ENCODE data around the gene ADAP1.

Gene ADAP1

DNA sequence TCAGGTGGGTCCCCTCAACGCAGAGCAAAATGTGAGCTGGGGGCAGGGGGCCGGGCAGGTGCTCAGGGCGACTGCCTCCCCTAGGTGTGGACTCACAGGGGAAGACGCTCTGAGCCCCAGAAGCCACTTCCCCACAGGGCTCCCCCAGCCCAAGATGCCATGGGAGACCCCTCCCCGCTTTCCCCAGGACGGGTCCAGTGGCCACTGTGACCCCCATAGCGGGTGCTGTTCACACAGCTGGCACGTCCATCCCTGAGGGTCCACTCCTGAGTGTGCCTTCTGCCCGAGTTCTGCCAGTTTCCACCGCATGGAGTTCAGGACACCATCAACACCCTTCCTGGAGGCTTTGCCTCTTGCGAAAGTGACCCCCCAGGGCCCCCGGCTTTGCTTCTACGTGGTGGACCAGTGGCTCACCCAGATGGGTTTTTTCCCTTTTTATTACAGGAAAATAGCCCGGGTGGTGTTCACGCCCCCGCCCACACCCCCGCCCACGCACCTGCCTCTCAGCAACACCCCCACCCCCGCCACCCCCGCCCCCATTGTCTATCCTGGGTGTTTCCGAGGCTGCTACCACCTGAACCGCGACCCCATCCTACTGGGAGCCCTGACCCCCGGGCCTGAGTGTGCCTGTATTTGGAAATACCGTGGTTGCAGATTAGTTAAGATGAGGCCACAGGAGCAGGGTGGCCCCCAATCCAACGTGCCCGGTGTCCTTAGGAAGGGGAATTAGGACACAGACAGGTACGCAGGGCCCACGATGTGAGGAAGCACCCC is 32.0 kb downstream of the ADAP1 start:
- peak in 2 of 3 experiments; percentile 32 to 53 for DNase-seq (ENCODE audit: low read depth in 3 of 3)

DNA sequence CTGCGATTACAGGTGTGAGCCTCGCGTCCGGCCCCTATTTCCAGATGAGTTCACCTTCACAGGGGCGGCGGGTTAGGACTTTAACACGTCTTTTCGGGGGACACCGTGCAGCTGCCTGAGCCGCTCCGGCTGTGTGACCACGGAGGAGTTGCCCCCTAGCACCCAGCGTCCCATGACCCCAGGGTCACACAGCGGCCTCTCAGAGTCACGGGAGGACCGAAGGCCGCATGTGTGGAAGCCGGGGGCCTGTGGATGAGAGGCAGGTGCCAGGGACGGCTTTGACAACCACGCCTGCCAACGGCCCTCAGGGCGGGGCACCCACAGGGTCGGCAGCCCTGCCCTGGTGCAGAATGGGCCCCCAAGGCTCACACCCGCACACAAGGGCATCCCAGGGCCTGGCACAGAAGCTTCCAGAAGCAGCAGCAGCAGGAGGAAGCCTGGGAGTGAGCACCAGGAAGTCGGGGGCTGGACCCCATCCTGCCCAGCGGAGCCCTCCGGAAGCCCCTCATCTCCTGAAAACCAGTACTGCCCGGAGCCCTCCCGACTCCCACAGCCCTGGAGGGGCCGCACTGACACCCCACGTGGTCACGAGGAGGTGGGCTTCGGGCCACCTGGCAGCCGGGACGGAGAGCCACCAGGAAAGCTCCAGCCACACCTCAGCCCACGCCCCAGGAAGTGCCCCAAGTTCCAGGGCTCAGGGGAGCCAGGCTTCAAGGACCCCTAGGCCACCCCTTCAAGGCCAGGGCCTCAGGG is 32.7 kb downstream of the ADAP1 start:
- no peak for DNase-seq (ENCODE audit: low read depth in 3 of 3)

DNA sequence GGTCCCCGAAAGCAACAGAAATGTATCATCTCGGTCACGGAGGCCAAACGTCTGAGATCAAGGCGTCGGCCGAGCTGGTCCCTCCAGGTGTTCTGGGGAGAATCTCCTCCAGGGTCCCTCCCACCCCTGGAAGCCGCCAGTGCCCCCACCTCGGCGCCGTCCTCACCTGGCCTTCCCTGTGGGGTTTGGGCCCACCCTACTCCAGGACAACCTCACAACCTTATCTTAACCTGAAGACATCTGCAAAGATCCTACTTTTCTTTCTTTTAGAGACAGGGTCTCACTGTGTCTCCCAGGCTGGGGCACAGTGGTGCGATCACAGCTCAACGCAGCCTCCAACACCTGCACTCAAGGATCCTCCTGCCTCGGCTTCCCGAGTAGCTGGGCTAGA is 33.4 kb downstream of the ADAP1 start:
- DNase-seq (ENCODE audit: low read depth in 3 of 3), result no peak

DNA sequence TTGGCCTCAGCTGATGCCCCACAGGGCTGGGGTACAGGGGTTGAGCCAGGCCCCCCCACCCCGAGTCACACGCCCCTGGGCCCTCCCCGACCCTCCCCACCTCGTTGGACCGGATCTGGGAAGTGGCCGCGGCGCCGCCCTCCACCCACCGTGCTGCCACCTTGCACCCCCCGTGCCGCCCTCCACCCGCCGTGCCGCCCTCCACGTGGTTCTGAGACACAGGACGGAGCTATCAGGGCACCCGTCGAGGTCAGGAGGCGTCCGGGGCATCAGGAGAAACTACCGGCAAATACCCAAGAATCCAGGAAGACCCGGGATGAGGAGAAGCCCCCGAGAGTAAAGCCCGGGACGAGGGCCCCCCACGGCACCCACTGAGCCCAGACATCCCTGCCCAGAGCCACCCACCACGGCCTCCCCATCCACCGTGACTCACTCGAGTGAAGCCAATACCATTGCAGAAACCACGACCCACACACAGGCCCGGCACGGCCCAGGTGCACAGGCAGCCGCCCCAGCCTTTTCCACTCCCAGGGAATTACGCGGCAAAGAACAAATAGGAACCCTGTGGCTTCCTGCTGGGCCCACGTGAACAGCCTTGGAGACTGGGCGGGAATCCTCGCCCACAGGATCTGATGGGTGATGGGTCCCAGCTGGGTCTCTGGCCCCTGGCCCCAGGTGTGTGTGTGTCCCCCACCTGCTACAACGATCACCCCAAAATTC is 34.0 kb downstream of the ADAP1 start:
- DNase-seq (ENCODE audit: low read depth in 3 of 3), result no peak

DNA sequence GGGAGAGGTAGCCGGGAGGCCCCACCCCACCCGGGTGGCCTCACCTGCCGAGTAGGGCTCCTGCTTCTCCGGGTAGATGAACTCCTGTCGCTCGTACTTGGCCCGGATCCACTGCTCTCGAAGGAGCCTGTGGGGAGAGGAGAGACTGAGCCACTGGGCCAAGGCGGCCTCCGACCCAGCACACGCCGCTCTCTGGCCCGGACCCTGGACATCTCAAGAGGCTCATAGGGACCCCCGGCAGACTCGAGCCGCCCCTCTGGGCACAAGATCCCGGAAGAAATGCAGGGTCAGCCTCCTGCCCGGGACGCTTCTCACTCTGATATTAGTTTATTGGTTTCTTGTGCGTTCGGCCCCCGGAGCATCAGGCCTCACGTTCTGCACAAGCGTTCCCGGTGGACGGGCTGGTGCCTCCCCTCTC is 34.5 kb downstream of the ADAP1 start:
- no peak for DNase-seq (ENCODE audit: low read depth in 3 of 3)

DNA sequence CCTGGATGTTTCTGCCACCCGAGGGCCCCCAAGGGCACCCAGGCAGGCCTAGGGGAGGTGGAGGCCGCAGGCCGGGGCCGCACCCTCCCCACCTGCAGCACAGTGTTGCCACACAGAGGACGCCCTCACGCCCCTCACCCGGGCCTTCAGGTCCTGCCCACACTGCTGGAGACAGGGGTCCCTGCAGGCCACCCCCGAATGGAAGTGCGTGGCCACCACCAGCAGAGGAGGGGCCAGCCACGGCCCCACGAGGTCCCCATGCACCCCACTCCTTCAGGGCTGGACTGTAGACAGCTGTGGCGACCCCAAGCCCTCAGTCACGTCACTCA is 35.4 kb downstream of the ADAP1 start:
- no peak for DNase-seq (ENCODE audit: low read depth in 3 of 3)

DNA sequence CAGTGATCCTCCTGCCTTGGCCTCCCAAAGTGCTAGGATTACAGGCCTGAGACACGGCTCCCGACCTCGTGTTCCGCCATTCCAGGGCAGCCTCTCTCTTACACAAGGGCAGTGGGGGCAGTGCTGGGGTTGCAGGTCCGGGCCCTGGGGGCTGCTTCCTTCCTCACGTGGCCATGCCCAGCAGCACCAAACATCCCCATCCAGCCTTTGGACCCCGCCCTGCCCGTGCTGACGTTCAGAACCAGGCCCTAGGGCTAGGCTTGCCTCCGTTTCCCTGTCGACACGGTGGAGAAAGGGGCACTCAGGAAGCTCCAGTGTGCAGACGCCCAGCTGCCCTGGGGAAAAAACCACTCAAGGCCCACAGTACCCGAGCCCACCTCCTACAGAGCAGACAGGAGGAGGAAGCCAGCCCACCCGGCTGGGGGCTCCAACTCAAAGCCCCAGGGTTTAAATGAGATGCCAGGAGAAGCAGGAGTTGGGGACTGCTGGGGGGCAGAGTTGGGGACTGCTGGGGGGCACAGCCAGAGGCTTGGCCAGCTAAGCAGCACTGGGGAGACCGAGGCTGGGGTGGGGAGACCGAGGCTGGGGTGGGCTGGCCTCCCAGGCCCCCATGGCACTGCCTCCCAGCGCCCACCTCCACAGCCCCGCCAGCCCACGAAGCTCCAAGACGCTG is 35.9 kb downstream of the ADAP1 start:
- DNase-seq (ENCODE audit: low read depth in 3 of 3), result no peak

DNA sequence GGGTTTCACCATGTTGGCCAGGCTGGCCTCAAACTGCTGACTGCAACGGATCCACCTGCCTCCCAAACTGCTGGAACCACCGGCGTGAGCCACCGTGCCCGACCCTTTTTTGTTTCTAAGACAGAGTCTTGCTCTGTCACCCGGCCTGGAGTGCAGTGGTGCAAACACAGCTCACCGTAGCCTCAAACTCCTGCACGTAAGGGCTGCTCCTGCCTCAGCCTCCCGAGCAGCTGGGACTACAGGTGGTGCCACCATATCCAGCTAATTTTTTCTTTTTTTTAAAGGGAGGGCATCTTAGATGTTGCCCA is 36.4 kb downstream of the ADAP1 start:
- no peak for DNase-seq (ENCODE audit: low read depth in 3 of 3)

DNA sequence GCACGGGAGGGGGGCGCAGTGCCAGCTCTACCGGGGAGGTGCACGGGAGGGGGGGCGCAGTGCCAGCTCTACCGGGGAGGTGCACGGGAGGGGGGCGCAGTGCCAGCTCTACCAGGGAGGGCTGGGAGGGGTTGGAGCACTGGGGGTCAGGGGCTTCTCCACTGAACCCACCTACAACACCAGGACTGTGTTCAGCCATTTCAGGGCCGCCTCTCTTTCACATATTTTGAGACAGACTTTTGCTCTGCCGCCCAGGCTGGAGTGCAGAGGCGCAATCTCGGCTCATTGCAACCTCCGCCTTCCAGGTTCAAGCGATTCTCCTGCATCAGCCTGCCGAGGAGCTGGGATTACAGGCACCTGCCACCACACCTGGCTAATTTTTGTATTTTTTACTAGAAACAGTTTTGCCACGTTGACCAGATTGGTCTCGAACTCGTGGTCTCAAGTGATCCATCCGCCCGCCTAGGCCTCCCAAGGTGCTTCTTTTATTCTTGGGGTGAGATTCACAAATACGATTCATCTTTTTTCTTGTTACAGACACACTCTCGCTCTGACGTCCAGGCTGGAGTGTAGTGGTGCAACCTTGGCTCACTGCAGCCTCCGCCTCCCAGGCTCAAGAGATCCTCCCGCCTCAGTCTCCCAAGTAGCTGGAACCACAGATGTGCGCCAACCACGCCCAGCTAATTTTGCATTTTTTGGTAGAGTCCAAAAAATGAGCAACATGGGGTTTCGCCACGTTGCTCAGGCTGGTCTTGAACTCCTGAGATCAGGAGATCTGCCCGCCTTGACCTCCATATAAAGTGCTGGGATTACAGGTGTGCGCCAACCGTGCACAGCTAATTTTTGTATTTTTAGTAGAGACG is 37.0 kb downstream of the ADAP1 start:
- DNase-seq (ENCODE audit: low read depth in 3 of 3), result no peak

DNA sequence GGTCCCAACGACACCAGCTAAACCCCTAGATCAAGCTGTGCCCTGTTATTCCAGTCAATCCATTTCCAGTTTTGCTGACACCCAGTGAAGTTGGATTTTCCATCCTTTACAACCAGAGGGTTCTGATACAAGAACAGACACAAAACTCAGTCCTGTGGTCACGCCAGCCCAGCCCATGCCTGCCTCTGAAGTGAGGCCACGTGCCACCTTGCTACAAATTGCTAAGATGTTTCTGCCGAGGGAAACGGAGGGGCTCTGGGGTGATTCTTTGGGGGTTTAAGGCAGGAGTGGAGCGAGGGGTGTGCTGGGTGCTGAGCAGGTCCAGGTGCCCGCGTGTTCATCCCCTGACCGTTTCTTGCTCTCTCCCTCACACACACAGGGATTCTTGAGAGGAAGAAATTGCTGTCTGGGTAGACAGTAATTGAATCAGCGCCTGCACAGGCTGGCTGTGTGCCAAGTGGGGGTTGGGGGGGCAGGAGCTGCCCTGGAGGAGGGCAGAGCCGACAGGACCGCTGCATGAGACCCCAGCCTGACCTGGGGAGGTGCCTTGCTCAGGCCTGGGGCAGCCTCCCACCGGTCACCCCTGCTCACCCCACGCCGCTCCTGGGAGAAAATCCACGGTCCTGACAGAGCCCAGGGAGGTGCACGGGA is 38.1 kb downstream of the ADAP1 start:
- DNase-seq (ENCODE audit: low read depth in 3 of 3), result no peak

DNA sequence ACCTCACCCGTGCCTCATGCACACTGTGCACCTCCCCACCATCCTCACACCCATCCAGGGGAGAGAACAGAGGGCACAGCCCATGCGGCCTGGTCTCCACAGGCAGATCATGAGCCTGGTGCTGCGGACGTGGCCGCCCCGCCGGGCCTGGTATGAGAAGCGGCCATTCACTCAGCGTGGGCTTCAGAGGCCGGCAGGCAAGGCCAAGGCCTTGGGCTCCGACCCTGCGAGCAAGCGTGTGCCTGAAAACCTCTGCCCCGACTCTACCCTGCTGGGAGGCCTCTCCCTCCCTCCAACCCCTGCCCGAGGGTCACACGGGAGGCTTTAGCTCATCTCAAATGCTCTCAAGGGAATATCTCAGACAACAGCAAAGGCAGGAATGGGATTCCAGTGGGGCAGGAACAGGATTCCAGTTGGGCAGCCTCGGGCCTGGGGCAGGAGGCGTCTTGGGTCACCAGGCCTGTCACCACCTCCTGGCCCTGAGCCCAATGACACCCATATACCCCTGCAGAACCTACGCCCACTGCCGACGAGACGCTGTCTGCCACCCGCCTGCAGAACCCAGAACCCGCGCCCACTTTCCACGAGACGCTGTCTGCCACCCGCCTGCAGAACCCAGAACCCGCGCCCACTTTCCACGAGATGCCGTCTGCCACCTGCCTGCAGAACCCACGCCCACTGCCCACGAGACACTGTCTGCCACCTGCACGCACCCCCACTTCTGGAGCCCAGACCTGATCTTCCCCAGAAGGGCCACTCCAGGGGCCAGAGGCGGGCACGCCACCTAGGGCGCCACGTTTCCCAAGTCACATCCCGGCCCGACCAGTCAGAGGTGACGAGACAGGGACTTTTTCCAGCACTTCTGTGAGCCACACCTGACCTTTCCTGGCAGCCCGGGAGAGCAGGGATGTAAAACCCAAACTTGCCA is 38.9 kb downstream of the ADAP1 start:
- no peak for DNase-seq (ENCODE audit: low read depth in 3 of 3)

DNA sequence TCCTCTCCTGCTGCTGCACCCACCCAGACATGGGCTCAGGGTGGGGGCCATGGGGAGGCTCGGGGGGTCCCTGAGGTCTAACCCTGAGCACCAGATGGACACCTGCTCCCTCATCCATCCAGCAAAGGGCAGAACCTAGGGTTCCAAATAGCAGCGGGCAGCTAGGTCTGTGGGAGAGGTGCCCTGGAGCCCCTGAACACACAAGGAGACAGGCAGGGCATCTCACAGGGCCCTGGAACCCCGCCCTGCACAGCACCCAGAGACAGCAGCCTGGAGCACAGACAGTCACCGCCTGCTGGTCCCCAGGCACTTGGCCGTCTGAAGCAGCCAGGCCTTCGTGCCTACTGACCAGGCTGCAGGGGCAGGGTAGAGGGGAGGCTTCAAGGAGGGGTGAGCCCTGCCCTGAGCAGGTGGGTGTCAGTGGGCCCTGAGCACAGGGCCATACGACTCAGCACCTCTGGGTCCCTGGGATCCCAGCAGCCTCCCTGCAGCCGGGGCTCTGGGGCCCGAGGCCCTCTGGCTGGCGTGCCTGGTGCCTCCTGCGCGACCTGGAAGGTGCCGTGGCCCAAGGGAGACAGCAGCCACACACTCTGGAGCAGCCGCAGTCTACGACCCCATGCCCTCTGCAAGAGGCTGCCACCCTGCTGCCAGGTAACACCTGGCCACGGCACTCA is 39.8 kb downstream of the ADAP1 start:
- DNase-seq (ENCODE audit: low read depth in 3 of 3), result no peak

DNA sequence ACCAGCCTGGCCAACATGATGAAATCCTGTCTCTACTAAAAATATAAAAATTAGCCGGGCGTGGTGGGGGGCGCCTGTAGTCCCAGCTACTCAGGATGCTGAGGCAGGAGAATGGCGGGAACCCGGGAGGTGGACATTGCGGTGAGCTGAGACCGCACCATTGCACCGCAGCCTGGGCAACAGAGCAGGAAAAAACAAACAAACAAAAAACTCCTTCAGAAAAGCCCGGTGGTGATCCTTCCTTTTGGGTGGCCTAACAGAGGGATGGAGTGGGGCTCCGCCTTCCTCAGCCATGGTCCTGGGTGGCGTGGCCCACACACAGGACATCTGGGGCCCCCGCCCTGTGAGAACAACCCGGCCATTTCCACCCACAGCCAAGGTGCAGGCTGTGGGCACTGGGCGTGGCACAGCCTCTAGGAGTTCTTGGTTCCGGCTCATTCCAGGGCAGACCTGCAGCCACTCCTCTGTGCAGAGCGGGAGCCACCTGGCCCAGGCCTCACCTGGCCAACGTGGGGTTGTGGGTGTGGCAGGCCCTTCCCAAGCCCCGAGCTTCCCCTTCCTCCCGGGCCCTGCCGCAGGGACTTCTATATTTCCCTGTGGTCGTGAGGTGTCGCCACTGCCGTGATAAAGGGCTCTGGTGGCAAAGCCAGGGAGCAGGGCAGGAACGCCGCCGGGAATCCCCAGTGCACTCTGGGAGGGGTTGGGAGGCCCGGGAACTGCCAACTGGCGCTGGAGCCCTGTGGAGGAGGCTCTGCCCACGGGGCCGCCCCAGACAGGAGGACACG is 40.6 kb downstream of the ADAP1 start:
- DNase-seq (ENCODE audit: low read depth in 3 of 3), result no peak

DNA sequence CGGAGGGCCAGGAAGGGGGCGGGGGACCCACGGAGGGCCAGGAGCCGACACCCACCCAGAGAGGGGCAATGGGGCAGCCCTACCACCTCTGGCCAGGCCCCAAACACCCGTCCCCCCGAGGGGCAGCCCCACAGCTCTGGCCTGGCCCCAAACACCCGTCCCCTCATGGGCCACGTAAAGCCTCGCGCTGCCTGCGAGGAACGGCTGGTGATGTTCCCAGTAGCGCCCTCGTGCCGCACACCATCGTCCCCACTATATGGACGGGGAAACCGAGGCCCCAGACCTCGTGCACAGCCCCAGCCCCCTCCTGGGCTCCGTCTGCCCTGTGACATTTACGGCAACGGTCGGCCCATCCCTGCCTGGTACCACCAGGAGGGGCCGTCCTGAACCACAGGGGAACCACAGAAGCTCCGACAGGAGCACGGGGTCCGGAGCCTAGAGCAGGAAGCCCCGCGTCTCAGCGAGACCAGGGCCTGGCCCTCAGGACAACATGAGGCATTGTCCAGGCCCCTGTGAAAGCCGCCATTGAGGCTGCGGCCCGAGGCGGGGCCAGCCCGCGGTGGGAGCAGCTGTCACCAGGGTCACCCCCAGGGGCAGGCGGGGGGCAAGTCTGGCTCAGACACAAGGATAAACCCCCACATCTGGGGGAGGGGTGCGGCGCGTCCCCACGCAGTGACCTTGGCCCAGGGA is 42.5 kb downstream of the ADAP1 start:
- DNase-seq (ENCODE audit: low read depth in 3 of 3), result no peak

DNA sequence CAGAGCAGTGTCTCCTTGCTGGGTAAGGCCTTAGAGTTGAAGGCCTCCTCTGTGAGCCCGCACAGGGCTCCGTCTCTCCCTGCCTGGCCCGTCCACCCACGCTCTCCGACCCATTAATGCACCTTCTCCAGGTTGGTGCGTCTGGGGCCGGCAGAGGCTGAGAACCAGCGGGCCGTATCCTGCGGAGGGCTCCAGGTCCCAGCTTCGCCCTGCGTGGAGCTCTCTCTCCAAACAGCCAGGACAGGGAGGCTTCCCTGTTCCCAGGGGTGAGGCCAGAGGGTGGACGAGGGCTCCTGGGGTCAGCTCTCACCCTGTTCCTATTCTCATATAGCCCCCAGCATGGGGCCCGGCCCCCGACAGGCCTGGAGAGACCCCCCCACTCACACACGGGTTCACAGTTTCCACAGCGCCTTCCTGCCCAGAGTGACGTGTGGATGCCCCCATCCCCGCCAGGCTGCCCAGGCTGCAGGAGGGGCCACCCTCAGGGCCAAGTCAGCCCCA is 43.5 kb downstream of the ADAP1 start:
- DNase-seq (ENCODE audit: low read depth in 3 of 3), result no peak

DNA sequence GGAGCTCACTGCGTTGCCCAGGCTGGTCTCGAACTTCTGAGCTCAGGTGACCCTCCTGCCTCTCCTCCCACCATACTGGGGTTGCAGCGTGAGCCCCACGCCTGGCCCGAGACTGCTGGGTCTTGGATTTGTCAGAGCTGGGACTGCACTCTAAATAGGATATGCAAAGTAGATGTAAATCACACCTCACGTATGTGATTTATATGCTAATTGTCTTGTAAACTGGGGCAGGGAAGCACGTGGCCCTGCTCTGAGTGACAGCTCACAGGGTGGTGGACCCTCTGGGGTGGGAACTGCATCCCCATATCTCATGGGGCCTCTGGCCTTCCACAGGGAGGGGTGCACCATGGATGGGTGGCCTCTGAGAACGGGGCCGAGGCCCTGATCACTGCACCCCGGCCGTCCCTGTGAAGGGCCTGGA is 44.0 kb downstream of the ADAP1 start:
- no peak for DNase-seq (ENCODE audit: low read depth in 3 of 3)

All from stimulated activated CD4-positive, alpha-beta T cell treated with anti-CD3 and anti-CD28 coated beads, TNF-alpha, amount 100 ng/mL, for 4 hours (primary cell).